ENCODE data around the gene CEBPA. TPM values are rescaled to one million over a fixed set of nuclear protein-coding genes. Genes with fewer than 3 reads are reported as not detected.
"Not testable (repeated sequence)": the region's sequence is repeated elsewhere in the genome, so short reads cannot be mapped to it uniquely, and the experiment has no call there.

The CEBPA gene
- total RNA-seq, 1 donor from 2014 or later = 0.86 TPM

DNA sequence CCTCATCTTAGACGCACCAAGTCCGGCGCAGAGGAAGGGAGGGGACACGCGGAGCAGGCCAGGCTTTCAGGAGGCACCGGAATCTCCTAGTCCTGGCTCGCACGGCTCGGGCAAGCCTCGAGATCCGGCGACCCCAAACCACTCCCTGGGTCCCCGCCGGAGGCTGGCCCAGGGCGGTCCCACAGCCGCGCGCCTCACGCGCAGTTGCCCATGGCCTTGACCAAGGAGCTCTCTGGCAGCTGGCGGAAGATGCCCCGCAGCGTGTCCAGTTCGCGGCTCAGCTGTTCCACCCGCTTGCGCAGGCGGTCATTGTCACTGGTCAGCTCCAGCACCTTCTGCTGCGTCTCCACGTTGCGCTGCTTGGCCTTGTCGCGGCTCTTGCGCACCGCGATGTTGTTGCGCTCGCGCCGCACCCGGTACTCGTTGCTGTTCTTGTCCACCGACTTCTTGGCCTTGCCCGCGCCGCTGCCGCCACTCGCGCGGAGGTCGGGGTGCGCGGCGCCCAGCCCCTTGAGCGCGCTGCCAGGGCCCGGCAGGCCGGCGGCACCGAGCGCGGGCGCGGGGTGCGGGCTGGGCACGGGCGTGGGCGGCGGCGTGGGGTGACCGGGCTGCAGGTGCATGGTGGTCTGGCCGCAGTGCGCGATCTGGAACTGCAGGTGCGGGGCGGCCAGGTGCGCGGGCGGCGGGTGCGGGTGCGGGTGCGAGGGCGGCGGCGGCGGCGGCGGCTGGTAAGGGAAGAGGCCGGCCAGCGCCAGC lies 1.0 kb downstream of the CEBPA start:
- DNase-seq (ENCODE audit: low read depth) = peak; percentile 49

DNA sequence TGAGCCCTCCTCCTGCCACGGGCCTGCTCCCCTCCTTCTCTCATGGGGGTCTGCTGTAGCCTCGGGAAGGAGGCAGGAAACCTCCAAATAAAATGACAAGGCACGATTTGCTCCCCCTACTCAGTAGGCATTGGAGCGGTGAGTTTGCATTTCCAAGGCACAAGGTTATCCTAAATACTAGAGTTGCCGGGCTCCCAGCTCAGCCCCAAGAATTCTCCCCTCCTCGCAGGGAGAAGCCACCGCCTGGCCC lies 1.5 kb downstream of the CEBPA start:
- DNase-seq (ENCODE audit: low read depth) = no peak

DNA sequence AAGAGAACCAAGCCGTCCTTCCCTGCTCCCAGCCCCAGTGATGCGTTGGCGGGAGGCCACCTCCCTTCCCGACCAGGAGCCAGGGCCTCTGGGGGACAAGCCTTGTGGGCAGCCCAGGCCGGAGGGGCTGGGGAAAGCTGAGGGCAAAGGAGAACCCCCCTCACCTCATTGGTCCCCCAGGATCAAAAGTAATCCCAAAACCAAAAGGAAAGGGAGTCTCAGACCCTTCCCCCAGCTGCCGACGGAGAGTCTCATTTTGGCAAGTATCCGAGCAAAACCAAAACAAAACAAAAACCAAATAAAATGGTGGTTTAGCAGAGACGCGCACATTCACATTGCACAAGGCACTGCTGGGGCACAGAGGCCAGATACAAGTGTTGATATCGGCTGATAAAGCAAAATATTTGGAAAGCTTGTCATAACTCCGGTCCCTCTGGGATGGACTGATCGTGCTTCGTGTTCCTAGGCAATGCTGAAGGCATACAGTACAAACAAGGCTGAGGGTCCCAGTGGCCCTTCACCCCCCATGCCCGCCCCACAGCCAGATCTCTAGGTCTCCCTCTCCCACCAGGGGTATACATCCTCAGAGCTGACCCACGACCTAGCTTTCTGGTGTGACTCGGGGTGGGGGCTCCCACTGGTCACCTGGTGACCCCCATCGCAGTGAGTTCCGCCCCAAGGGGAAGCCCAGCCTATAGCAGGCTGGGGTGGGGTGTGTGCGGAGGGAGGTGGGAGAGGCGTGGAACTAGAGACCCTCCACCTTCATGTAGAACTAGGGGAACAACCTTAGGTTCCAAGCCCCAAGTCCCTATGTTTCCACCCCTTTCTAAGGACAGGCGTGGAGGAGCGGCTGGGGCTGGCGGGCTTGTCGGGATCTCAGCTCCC lies 2.1 kb downstream of the CEBPA start:
- DNase-seq (ENCODE audit: low read depth) = no peak

DNA sequence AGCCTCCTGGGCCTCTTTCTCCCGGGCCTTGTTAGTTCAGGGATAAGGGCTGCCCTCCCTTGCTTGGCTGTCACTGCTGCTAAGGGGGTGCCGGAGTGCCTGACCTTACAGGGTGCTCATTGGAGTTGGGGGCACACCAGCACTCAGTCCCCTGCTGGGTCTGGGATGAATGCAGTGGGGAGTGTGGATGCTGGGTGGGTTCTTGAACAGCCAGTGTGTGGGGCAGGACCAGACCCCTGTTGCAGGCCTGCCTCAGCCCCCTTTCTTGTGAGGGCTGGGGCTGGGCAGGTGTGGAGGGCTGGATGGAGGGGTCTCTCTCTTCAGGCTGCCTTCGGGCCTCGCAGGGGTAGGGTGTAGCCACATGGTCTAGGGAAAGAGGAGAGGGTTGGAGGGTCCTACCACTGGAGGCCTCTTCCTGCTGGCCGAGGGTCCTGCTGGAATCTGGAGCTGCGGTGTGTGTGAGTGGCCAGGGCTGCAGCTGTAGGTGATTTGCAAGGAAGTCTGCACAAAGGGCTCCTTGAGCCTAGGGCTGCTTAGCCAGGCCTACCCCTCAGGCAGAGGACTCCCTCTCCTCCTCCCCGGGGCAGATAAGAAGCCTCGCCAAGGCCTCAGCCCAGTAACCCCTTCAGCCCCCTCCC lies 3.2 kb downstream of the CEBPA start:
- DNase-seq (ENCODE audit: low read depth) = no peak

DNA sequence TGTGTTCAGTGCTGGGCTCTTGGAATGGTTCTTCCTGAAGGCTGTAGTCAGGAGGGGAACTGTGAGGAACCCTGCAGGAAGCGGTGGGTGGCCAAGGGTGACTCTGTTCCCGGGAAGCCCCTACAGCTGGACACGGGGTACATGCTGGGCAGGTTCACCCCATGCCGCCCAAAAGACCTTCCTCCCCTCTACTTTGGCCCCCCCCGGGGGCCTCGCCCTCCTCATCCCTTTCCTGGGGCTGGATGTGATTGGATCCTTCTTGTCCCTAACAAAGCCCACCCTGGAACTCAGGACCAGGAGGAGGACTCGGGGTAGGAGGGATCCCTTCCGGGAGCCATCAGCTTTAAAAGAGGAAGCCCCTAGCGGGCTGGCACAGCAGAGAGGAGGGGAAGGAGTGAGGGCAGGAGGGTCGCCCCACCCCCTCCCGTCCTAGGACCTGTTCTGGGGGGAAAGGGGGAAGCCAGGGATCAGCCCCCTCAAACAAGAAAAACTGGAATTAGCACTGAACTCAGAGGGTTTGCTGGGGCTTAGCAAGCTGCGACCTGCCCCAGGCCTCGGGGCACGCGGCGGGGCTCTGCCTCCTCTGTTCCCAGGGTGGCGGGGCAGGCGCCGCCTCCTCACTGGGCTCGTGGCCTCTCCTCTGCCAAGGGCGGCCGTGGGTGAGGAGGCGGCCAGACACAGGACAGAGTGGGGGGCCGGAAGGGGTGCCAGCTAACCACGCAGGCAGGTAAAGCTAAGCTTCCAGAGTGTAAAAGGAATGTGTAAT lies 4.0 kb downstream of the CEBPA start:
- no peak for DNase-seq (ENCODE audit: low read depth)

DNA sequence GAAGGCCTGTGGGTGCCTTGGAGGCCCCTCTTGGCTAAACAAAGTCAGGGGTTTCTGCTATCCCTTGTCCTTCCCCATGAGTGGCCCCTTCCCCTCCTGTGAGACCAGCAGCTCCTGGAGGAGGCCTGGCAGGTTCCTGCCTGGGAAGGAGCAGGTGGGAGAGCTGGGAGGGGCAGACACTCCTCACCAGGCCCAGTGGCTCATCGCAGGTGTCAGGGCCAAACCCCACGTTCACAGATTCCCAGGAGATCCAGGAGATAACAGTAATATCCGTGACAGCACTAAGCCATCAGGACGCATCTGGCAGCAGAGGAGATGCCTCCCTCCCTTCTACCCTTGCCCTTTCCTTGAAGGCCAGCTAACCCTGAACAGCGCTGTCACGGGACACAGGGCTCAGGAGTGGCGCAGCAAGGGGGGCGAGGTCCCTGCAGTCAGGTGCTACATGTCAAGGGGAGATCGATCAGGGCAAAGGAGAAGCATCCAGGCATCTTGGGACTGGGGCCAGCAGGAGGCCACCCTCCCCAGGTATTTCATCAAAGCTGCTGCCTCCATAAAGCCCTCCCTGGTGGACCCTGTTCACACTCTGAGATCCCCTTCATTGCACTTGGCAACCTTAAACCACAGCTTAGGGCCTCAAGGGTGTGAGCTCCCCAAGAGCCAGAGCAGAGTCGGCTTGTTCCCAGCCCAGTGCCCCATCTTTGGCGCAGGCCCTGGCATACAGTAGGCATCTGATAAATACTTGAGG lies 4.8 kb downstream of the CEBPA start:
- no peak for DNase-seq (ENCODE audit: low read depth)

DNA sequence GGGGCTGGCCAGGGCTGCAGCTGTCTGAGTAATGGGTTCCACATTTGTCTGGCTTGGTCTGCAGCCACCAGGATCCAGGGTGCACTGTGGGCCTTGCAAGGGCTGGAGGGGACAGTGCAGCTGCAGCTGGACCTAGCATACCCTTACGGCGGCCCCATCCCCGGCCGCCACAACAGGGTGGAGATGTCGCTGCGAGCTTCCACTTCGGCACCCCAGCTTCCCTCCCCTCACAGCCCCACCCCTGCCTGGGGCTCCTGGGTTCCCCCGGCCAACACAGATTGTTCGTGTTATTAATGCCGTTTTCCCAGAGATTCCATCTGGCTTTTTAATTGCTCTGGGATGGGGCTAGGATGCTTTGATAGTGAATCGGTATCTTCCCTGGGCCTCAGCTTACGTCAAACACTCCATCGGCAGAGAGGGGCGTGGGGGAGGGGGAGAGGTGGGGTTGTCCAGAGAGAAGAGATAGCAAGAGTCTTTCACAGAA lies 5.8 kb downstream of the CEBPA start:
- DNase-seq (ENCODE audit: low read depth) = no peak

DNA sequence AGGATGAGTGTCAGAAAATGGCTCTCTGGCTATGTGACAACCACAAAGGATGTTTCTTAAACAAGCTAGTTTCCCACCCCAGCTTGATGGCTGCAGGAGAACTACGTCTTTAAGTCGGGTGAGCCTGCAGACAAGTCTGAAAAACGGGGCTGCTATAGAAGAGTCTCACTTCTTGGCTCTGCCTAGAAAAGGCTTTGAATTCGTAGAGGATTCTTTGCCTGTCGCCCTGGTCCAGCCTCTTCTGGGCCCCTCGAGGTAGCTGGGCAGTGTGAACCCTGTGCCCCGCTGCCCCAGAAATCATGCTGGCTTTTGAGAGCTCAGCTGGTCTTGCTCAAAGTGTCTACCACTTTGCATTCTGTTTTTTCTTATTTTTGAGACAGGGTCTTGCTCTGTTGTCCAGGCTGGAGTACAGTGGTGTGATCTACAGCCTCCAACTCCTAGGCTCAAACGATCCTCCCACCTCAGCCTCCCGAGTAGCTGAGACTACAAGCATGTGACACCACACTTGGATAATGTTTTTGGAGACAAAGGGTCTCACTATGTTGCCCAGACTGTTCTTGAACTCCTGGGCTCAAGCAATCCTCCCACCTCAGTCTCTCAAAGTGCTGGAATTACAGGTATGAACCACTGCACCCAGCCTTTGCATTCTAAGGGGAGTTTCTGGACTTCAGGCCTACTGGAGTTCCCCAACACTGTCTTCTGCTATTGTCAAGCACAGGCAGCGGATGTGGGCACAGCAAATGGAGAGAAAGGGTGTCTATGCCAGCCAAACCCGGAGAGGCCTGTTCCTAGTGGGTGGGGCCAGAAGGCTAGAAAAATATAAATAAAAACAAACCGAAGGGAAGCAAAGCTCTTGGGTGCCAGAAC lies 6.5 kb downstream of the CEBPA start:
- DNase-seq (ENCODE audit: low read depth) = peak; percentile 29

DNA sequence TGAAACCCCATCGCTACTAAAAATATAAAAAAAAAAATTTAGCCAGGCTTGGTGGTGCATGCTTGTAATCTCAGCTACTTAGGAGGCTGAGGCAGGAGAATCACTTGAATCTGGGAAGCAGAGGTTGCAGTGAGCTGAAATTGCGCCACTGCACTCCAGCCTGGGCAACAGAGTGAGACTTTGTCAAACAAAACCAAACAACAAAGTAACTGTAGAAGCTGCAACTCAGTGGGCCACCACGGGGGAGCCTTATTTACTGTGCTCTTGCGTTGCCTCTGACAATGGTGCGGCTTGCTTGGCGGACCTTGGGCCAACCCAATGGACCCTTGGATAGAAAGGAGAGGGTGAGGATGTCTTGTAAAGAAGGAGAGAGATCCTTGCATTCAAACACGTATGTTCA lies 7.3 kb downstream of the CEBPA start:
- not testable (repeated sequence) for DNase-seq (ENCODE audit: low read depth)

DNA sequence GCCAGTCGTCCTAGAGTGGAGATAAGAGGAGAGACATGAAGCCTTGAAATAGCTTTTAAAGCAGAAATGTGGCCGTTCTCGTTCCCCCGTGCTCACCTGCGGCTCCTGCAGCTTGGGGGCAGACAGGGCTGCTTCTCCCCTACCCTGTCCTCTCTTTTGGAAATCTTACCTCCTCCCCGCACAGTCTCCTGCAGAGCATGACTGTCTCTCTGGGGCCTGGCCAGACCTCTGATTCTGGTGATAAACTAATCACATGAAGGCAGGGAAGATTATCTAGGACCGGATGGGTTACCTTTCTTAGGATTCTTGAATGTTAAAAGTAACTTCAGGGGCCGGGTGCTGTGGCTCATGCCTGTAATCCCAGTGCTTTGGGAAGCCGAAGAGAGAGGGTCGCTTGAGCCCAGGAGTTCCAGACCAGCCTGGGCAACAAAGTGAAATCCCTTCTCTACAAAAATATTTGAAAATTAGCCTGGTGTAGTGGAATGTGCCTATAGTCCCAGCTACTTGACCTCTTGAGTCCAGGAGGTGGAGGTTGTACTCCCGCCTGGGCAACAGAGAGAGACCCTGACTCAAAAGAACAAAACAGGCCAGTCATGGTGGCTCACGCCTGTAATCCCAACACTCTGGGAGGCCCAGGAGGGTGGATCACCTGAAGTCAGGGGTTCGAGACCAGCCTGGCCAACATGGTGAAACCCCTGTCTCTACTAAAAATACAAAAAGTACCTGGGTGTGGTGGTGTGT lies 8.1 kb downstream of the CEBPA start:
- DNase-seq (ENCODE audit: low read depth) = no peak

DNA sequence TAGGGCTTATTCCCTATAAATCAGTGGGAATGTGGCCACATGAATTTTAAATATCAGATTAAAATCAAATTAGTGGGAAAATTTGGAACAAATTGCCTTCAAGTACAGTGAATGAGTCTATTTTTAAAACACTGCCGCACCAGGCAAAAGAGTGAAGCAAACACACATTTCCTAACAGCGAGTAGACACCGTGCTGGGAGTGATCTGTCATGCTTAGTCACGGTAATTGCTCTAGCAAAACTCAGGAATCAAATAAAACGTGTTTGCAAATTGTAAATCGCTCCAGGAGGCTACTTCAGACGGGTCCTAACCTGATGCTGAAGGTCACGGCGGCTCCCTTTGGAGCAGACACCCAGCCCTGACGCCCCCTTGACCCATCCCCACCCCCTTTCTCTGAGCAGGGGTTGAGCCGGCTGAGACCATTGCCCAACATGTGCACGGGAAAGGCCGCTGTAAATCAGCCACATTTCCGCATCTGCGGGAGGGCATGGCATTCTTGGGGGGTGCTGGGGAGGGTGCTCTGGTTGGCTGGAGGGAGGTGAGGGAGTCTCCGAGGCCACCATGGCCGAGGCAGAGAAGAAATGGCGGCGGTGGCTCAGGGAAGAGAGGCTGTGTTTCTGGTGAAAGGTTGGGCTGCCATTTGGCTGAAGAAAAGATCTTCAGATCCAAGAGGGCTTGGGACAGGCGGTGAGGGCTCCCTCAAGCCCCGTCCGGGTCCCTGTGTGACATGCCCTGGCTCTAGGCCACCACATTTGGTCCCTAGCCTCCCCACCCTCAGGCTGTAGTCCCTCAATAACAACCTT lies 8.9 kb downstream of the CEBPA start:
- peak; percentile 54 for DNase-seq (ENCODE audit: low read depth)

DNA sequence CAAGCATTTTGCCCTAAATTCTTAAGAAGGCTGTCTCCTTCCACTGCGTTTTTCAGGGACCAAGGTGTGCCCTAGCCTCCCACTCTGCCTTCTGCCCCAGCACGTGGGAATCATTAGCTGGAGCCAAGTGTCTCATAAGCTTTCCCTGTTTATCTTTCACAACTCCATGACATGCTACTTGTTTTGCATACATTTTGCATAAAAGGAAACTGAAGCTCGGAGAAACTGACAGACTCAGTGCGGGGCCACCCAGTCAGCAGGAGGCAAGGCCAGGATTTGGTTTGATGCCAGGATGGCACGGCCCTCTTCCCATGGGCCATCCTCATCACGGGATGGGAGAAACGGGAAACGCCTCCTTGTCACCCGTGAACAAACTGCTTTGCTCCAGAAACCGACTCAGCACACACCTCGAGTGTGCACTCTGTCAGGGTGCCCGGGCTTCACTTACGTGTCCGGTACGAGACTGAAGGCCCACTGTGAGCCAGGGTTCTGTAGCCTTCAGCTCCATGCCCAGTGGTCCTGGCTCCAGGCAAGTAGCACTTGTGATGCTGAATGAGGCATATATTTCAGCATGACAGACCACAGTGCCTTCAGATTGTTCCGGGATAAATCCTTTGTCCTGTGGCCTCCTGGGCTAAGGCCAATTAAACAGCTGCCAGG lies 9.6 kb downstream of the CEBPA start:
- no peak for DNase-seq (ENCODE audit: low read depth)

DNA sequence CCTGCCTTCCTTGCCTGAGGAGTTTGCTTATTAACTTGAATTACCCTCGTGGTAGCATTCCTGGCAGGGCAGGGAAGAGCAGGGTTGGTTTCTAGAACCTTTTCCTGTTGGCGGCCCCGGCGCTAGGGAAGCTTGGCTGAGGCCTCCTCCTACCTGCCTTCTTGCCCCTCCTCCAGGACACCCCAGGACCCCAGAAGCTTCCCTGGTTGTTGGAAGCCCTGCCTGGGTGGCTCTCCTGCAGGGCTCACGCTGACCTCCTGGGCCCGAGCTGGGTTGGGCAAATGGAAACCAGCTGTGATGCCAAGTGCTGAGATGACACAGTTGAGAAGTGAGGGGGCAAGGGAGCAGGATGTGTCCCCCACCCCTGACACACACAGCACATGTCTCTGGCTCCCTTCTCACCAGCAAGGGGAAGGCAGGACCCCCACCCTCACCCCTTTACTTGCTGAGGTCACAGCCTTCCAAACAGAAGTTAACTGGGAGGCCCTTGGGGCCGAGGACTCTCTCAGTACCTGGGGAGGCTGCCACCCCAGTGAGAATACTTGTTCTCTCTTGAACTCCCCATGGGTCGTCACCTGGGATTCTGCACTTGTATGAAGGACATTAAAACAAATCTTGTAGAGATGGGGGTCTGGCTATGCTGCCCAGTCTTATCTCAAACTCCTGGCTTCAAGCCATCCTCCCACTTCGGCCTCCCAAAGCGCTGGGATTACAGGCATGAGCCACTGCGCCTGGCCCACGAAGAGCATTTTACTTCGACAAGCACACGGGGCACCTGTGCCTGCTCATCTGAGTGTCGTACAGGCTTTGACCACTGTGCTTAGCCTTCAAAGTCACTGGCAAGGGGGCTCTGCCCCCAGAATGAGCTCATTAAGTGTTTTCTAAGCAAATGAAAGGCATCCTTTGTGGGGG lies 10.5 kb downstream of the CEBPA start:
- no peak for DNase-seq (ENCODE audit: low read depth)

DNA sequence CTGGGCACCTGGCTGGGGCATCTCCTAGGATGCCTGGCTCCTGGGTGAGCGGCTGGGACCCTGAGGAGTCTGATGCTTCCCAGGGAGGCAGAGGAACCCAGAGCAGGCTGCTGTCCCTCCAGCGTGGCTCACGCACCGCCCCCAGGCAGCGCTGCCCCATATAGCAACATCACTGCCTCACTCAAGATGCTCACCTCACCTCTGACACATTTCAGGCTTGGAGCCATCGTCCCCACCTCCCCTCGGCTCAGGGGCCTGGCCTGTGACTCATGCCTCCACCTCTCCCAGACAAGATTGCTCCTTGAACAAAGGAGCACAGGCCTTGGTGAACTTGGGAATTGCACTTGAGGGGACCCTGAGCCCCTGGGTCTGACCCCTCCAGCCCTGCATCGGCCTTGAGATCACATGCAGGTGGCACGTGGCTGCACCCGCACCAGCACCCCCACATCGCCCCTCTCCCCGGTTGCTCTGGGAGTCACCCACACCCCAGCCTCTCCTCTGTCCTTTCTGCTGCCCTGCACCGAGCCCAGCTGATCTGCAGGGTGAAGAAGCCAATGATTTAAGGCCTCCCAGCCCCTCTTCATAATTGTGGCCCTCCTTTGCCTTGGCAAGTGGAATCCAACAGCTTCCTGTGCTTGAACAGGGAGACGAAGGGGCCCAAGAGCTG lies 11.2 kb downstream of the CEBPA start:
- DNase-seq (ENCODE audit: low read depth) = no peak

DNA sequence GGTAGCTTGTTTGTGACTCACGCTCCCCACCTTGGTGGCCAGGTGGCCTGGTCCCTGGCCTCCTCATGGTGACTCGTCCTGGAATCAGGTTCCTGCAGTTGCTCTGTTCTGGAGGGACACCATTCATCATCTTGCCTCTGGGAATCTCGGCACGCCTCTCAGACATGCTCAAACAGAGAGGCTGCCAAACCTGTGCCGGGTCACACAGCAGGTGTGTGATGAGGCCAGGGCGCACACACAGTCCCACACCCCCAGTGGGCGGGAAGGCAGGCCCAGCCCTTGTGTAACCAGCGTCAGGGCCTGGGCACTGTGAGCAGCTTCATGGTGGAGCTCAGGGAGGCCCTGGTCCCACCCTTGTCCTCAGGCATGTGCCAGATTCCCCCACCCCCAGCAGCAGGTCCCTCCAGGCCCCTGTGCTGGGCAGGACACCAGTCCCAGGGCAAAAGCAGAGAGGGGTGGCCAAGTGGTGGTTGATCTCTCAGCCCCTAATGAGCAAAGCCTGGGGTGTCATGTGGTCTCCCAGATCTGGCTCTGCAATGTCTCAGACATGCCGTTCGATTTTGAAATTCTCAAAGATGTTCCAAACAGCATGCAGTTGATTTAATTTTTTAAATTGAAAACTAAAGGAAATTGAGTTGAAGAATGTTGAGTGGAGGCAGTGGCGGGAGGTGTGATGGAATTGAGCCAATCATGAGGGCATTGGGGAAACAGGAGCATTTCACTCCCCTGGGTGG lies 12.1 kb downstream of the CEBPA start:
- no peak for DNase-seq (ENCODE audit: low read depth)

All from myocyte (in vitro differentiated cells).